MM.1S (cell line): ENCODE measurements around the gene PIAS4.

Experiments
- DNase-seq: peaks from one replicate; pipeline ENCODE4 v3.0.0-alpha.2; 2015
- H2AFZ ChIP-seq: fragments of 300-600 bp; sonication (generic); 2 replicates; pipeline ENCODE4 v1.6.0; 2016; ENCODE audit warnings: antibody characterized with exemption, low read length
- H3F3A ChIP-seq: fragments of 300-600 bp; sonication (generic); 2 replicates; pipeline ENCODE4 v1.6.1; 2016; ENCODE audit warnings: mild to moderate bottlenecking, antibody characterized with exemption, low read length, moderate library complexity, mixed read lengths; ENCODE audit not compliant: insufficient read depth
- H3K27ac ChIP-seq: fragments of 300-600 bp; sonication (generic); 2 replicates; pipeline ENCODE4 v1.5.1; 2016; ENCODE audit warnings: mild to moderate bottlenecking, low read length
- H3K27me3 ChIP-seq: fragments of 300-600 bp; sonication (generic); replicated peaks from 2 replicates; pipeline ENCODE4 v1.6.0; 2016; ENCODE audit warnings: low read length; ENCODE audit not compliant: insufficient read depth
- H3K36me3 ChIP-seq: fragments of 300-600 bp; sonication (generic); replicated peaks from 2 replicates; pipeline ENCODE4 v1.6.1; 2016; ENCODE audit warnings: mild to moderate bottlenecking, low read length, mixed read lengths; ENCODE audit not compliant: insufficient read depth
- H3K4me1 ChIP-seq: fragments of 300-600 bp; sonication (generic); 2 replicates; pipeline ENCODE4 v1.6.1; 2016; ENCODE audit warnings: low read length, mixed read lengths
- H3K4me2 ChIP-seq: fragments of 300-600 bp; sonication (generic); 2 replicates; pipeline ENCODE4 v1.6.0; 2016; ENCODE audit warnings: low read depth, low read length
- H3K4me3 ChIP-seq: fragments of 300-600 bp; sonication (generic); 2 replicates; pipeline ENCODE4 v1.5.1; 2016; ENCODE audit warnings: low read length, mixed read lengths
- H3K79me2 ChIP-seq: fragments of 300-600 bp; sonication (generic); 2 replicates; pipeline ENCODE4 v1.6.1; 2016; ENCODE audit warnings: mixed run types, low read length, mixed read lengths
- H3K9ac ChIP-seq: fragments of 300-600 bp; sonication (generic); 2 replicates; pipeline ENCODE4 v1.6.1; 2016; ENCODE audit warnings: low read length, mixed read lengths
- H3K9me2 ChIP-seq: fragments of 300-600 bp; sonication (generic); replicated peaks from 2 replicates; pipeline ENCODE4 v1.6.1; 2016; ENCODE audit warnings: mild to moderate bottlenecking, low read length, mixed read lengths; ENCODE audit not compliant: insufficient read depth
- H3K9me3 ChIP-seq: fragments of 300-600 bp; sonication (generic); replicated peaks from 2 replicates; pipeline ENCODE4 v1.6.1; 2016; ENCODE audit warnings: mild to moderate bottlenecking, low read length, mixed read lengths; ENCODE audit not compliant: insufficient read depth
- H4K20me1 ChIP-seq: fragments of 300-600 bp; sonication (generic); 2 replicates; pipeline ENCODE4 v1.6.1; 2016; ENCODE audit warnings: mild to moderate bottlenecking, low read length, moderate library complexity, mixed read lengths; ENCODE audit not compliant: insufficient read depth
- CTCF ChIP-seq: fragments of 300-600 bp; sonication (generic); IDR thresholded peaks from 2 replicates; pipeline ENCODE4 v1.5.1; 2016; ENCODE audit warnings: antibody characterized with exemption, low read length, mixed read lengths
- EZH2 ChIP-seq: fragments of 300-600 bp; sonication (generic); optimal IDR thresholded peaks from 2 replicates; pipeline ENCODE3; 2017; ENCODE audit warnings: low read depth, mild to moderate bottlenecking, antibody characterized with exemption, low read length, mixed read lengths
- EZH2phosphoT487 ChIP-seq: fragments of 300-600 bp; sonication (generic); IDR thresholded peaks from 2 replicates; pipeline ENCODE4 v1.6.1; 2018; ENCODE audit warnings: antibody characterized with exemption, low read length

Gene PIAS4

DNA sequence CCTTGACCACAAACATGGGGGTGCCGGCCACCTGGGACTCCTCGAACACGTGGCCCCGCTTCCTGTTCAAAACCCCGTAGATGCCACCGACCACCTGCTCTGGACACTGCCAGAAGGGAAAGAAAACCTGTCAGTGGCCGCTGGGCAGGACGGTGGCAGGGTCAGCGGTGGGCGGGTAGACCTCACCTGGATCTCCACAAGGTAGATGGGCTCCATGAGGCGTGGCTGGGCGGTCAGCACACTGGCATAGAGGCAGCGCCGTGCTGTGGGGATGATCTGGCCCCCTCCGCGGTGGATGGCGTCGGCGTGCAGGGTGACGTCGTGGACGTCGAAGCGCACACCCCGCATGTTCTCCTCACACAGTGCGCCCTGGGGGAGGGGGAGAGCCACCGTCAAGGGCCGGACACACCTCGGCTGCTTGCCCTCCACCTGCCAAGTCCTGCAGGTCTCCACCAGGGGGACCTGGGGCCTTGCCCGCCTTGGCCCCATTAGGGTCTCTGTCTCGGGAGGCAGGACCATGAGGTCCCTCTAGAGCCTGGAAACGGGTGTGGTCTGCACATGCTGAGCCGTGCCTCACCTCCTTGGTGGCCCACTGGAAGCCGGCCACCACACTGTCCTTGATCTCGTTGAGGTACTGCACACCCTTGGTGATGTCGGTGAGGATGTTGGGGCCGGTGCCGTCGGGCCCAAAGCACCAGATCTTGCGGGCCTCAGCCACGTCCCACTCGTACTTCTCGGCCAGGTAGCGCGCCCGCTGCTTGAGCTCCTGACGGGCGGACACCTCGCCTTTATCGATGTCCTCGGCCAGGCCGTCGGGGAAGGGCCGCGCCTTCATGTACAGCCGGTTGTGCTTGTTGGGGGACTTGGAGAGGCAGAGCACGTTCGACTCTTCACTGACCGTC, 30.0 kb upstream of the PIAS4 start:
- no peak overlapping the region for H2AFZ ChIP-seq
- no peaks in the 10 kb centered on the region for H3K27me3 ChIP-seq
- no peaks in the 10 kb centered on the region for H3K9me3 ChIP-seq
- no peak overlapping the region for H3K9ac ChIP-seq
- H3K36me3 ChIP-seq: peaks cover 70% of the 10 kb centered on the region
- H3K27ac ChIP-seq: no peak overlapping the region
- H3K4me3 ChIP-seq: no peak overlapping the region
- H3K79me2 ChIP-seq: peaks cover 70% of the 10 kb centered on the region
- no peak for TF ChIP-seq EZH2phosphoT487
- no peak; the same call in 1 of the 2 replicates for TF ChIP-seq CTCF
- no peak for TF ChIP-seq EZH2
- H3K4me1 ChIP-seq: no peaks in the 10 kb centered on the region
- no peaks in the 10 kb centered on the region for H3K9me2 ChIP-seq
- H4K20me1 ChIP-seq: peaks cover 70% of the 10 kb centered on the region
- H3K4me2 ChIP-seq: no peak overlapping the region
- no peak for DNase-seq
- H3F3A ChIP-seq: peaks cover 72% of the 10 kb centered on the region

DNA sequence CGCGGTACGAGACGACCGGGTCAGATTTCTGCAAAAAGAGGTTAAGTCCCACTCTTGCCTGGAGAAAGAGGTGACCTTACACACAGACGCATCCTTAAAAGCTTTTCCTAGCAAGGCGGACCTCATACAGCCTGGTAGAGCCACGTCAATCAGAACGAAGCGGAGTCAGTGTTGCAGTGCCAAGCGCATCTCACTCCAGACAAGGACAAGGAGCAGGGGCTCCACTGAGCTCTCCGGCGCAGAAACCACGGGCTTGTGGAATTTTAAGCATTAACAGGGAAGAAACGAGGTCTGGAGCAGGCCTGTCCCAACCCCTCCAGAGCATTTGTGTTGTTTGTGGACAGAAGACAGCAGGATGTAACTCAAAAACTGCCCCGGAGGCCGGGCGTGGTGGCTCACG, 29.4 kb upstream of the PIAS4 start:
- Histone ChIP-seq H3K4me3 (no peak overlapping the region), H3K9me2 (no peaks in the 10 kb centered on the region), H3K27ac (no peak overlapping the region), H3K4me1 (no peaks in the 10 kb centered on the region), H3K36me3 (peaks cover 76% of the 10 kb centered on the region), H2AFZ (no peak overlapping the region), H3F3A (peaks cover 74% of the 10 kb centered on the region), H3K9me3 (no peaks in the 10 kb centered on the region), H3K79me2 (peaks cover 76% of the 10 kb centered on the region), H3K4me2 (no peak overlapping the region), H4K20me1 (peaks cover 77% of the 10 kb centered on the region), H3K9ac (no peak overlapping the region), H3K27me3 (no peaks in the 10 kb centered on the region)
- DNase-seq: no peak
- TF ChIP-seq EZH2 (no peak), CTCF (no peak), EZH2phosphoT487 (no peak)

DNA sequence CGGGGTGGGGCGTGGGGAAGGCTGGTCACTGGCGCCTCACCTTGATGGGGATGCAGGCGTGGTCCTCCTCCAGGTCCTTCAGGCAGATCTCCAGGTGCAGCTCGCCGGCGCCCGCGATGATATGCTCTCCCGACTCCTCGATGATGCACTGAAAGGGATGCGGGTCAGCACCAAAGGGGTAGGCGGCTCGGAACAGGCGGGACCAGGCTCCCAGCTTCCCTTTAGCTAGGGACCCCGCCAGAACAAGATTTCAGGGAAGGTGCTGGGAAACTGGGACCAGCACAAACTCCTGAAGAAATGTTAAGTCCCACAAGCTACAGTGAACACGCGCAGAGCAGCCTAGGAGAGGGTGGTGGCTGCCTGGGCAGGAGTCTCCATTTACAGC, 28.3 kb upstream of the PIAS4 start:
- Histone ChIP-seq H2AFZ (no peak overlapping the region), H3K9me3 (no peaks in the 10 kb centered on the region), H3K4me2 (no peak overlapping the region), H3K9ac (no peak overlapping the region), H3K9me2 (no peaks in the 10 kb centered on the region), H3K4me3 (no peak overlapping the region), H3K4me1 (peaks cover 8% of the 10 kb centered on the region), H3K36me3 (peaks cover 88% of the 10 kb centered on the region), H3K27ac (no peak overlapping the region), H4K20me1 (peaks cover 88% of the 10 kb centered on the region), H3F3A (peaks cover 83% of the 10 kb centered on the region), H3K27me3 (no peaks in the 10 kb centered on the region), H3K79me2 (peaks cover 88% of the 10 kb centered on the region)
- no peak for DNase-seq
- TF ChIP-seq CTCF (no peak), EZH2 (no peak), EZH2phosphoT487 (no peak)
